ENCODE data around the gene TPPP.

TPPP gene

DNA sequence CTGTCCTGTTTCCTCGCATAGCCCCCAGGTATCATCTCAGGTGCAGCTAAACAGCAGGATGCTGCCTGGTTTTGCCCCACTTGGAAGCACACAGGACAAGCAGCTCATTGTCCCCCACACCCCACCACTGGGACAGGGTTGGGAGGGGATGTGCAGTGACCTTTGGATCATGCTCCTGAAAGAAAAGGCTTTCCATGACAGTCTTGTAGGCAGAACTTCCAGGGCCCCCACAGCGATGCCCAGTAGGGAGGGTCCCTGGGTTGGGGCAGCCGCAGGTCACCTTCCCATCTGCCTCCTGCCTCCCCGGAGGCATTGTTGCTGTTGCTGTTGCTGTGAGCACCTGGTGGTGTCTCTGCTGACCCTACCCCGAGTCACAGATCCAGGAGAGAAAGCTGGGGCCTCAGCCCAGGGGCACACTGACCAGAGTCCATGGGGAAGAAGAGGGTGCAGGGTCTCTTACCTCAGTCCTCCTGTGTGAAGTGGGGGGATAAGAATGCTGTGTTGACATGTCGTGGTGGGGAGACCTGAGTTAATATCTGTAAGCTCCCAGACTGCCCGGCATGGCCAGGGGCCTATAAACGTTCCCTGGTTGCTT lies 72.5 kb downstream of the TPPP start:
- TF ChIP-seq POLR2A (IDR thresholded peaks at IDR 0.05; ENCODE audit: extremely low read depth, insufficient read length) (no peak), MAX (IDR thresholded peaks at IDR 0.05; ENCODE audit: low read depth, low read length) (no peak), CTCF (IDR thresholded peaks at IDR 0.05; ENCODE audit: low read depth, low read length) (no peak), MYC (IDR thresholded peaks at IDR 0.05; ENCODE audit: low read depth, low read length) (no peak)
- no peak for DNase-seq (ENCODE audit: low read depth)
- no peak overlapping the region for H3K4me3 ChIP-seq (ENCODE audit: low read depth, low read length)

GRCh38 chr5:620152-620551 lies 73.0 kb downstream of the TPPP start:
- TF ChIP-seq MYC (IDR thresholded peaks at IDR 0.05; ENCODE audit: low read depth, low read length): no peak
- TF ChIP-seq POLR2A (IDR thresholded peaks at IDR 0.05; ENCODE audit: extremely low read depth, insufficient read length): no peak
- TF ChIP-seq MAX (IDR thresholded peaks at IDR 0.05; ENCODE audit: low read depth, low read length): no peak
- DNase-seq (ENCODE audit: low read depth): no peak
- H3K4me3 ChIP-seq (ENCODE audit: low read depth, low read length): no peak overlapping the region

DNA sequence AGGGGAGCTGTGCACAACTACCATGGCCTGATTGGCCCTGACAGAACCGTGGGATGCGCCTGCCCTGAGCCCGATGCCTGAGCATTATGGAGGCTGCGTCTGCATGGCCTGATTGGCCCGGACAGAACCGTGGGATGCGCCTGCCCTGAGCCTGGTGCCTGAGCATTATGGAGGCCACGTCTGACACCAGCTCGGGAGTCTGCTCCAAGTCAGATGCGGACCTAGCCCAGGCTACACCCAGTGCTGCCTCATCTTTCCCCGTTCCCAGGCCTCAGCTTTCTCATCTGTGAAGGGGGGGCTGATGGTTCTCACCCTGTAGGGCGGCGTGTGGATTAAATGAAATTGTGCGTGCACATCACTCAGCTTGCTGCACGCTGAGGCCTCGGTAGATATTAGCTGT lies 73.7 kb downstream of the TPPP start:
- H3K4me3 ChIP-seq (ENCODE audit: low read depth, low read length): no peak overlapping the region
- DNase-seq (ENCODE audit: low read depth): no peak
- no peak for TF ChIP-seq POLR2A (IDR thresholded peaks at IDR 0.05; ENCODE audit: extremely low read depth, insufficient read length)
- no peak for TF ChIP-seq MAX (IDR thresholded peaks at IDR 0.05; ENCODE audit: low read depth, low read length)
- TF ChIP-seq MYC (IDR thresholded peaks at IDR 0.05; ENCODE audit: low read depth, low read length): no peak
- no peak for TF ChIP-seq CTCF (IDR thresholded peaks at IDR 0.05; ENCODE audit: low read depth, low read length)

DNA sequence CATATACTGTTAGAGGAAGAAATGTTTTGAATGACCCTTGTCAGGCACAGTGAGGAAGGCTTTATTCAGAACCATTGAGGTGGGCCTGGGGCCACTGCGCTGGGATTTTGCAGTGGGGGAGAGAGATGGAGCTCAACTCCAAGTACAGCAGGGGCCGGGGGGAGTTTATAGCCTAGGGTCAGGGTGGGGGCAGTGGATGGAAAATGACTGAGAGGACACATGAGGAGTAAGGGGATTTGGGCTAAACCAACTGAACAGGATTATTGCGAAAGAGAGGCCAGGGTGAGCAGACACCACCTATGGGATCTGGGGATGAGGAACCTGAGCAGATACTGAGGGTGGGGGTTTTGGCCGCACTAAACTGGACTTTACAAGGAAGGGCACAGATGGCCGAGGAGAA lies 74.7 kb downstream of the TPPP start:
- DNase-seq (ENCODE audit: low read depth): peak; percentile 33
- TF ChIP-seq MYC (IDR thresholded peaks at IDR 0.05; ENCODE audit: low read depth, low read length): no peak
- TF ChIP-seq CTCF (IDR thresholded peaks at IDR 0.05; ENCODE audit: low read depth, low read length): no peak
- TF ChIP-seq MAX (IDR thresholded peaks at IDR 0.05; ENCODE audit: low read depth, low read length): no peak
- no peak for TF ChIP-seq POLR2A (IDR thresholded peaks at IDR 0.05; ENCODE audit: extremely low read depth, insufficient read length)
- no peak overlapping the region for H3K4me3 ChIP-seq (ENCODE audit: low read depth, low read length)

- TF ChIP-seq MYC (IDR thresholded peaks at IDR 0.05; ENCODE audit: low read depth, low read length) (no peak), POLR2A (IDR thresholded peaks at IDR 0.05; ENCODE audit: extremely low read depth, insufficient read length) (no peak), MAX (IDR thresholded peaks at IDR 0.05; ENCODE audit: low read depth, low read length) (no peak), CTCF (IDR thresholded peaks at IDR 0.05; ENCODE audit: low read depth, low read length) (no peak)
- no peak for DNase-seq (ENCODE audit: low read depth)
- no peak overlapping the region for H3K4me3 ChIP-seq (ENCODE audit: low read depth, low read length)
These were observed 75.3 kb downstream of the TPPP start for GRCh38 chr5:617896-618295.

GRCh38 chr5:616484-617039 lies 76.6 kb downstream of the TPPP start:
- TF ChIP-seq MAX (IDR thresholded peaks at IDR 0.05; ENCODE audit: low read depth, low read length): no peak
- no peak for TF ChIP-seq POLR2A (IDR thresholded peaks at IDR 0.05; ENCODE audit: extremely low read depth, insufficient read length)
- no peak for TF ChIP-seq CTCF (IDR thresholded peaks at IDR 0.05; ENCODE audit: low read depth, low read length)
- TF ChIP-seq MYC (IDR thresholded peaks at IDR 0.05; ENCODE audit: low read depth, low read length): no peak
- DNase-seq (ENCODE audit: low read depth): peak; percentile 39
- H3K4me3 ChIP-seq (ENCODE audit: low read depth, low read length): no peak overlapping the region
